Astrocyte (in vitro differentiated cells and primary cell): ENCODE results near the gene MAPK11. TPM values are rescaled to one million over a fixed set of nuclear protein-coding genes. Genes with fewer than 3 reads are reported as not detected.

Experiments
- DNase-seq: peaks from one replicate; pipeline ENCODE4 v3.0.0-alpha.2; 2010; ENCODE audit warnings: low read depth
- FAIRE-seq: peaks from 2 replicates; lab custom pipeline; 2011; peaks lifted over from hg19 to GRCh38; lab: Jason Lieb, UNC
- H2AFZ ChIP-seq: 2 replicates; pipeline ENCODE4 v1.6.0; 2012; ENCODE audit warnings: low read depth, low read length, inconsistent platforms
- H3K27ac ChIP-seq: 2 replicates; pipeline ENCODE4 v1.5.1; 2011; ENCODE audit warnings: low read depth, low read length, inconsistent platforms
- H3K27me3 ChIP-seq: 2 replicates; pipeline ENCODE4 v1.6.0; 2011; ENCODE audit warnings: low read length, inconsistent platforms; ENCODE audit not compliant: insufficient read depth
- H3K36me3 ChIP-seq: 2 replicates; pipeline ENCODE4 v1.5.1; 2011; ENCODE audit warnings: low read length, inconsistent platforms; ENCODE audit not compliant: insufficient read depth
- H3K4me1 ChIP-seq: 2 replicates; pipeline ENCODE4 v1.5.1; 2011; ENCODE audit warnings: low read length, inconsistent platforms; ENCODE audit not compliant: insufficient read depth
- H3K4me2 ChIP-seq: 2 replicates; pipeline ENCODE4 v1.6.0; 2012; ENCODE audit warnings: low read length, inconsistent platforms
- H3K4me3 ChIP-seq: 2 replicates; pipeline ENCODE4 v1.5.1; 2011; ENCODE audit warnings: low read depth, mild to moderate bottlenecking, low read length, inconsistent platforms; ENCODE audit not compliant: insufficient read depth
- H3K79me2 ChIP-seq: 2 replicates; pipeline ENCODE4 v1.6.0; 2012; ENCODE audit warnings: mild to moderate bottlenecking, low read length, inconsistent platforms; ENCODE audit not compliant: insufficient read depth
- H3K9ac ChIP-seq: 2 replicates; pipeline ENCODE4 v1.6.0; 2012; ENCODE audit warnings: mild to moderate bottlenecking, low read length, inconsistent platforms
- H3K9me3 ChIP-seq: 2 replicates; pipeline ENCODE4 v1.5.1; 2012; ENCODE audit warnings: low read depth, mild to moderate bottlenecking, low read length, inconsistent platforms; ENCODE audit not compliant: insufficient read depth
- H4K20me1 ChIP-seq: 2 replicates; pipeline ENCODE4 v1.6.0; 2012; ENCODE audit warnings: low read length, inconsistent platforms; ENCODE audit not compliant: insufficient read depth
- H3K27ac Mint-ChIP-seq: one replicate; pipeline ENCODE4 v1.8.0; 2021; ENCODE audit warnings: mild to moderate bottlenecking, mixed read lengths; ENCODE audit not compliant: unreplicated experiment
- H3K27me3 Mint-ChIP-seq: one replicate; pipeline ENCODE4 v1.8.0; 2021; ENCODE audit warnings: low read depth, mixed read lengths; ENCODE audit not compliant: unreplicated experiment
- H3K36me3 Mint-ChIP-seq: one replicate; pipeline ENCODE4 v1.8.0; 2021; ENCODE audit warnings: low read depth, mixed read lengths; ENCODE audit not compliant: unreplicated experiment
- H3K4me1 Mint-ChIP-seq: one replicate; pipeline ENCODE4 v1.8.0; 2021; ENCODE audit warnings: low read depth, mixed read lengths; ENCODE audit not compliant: unreplicated experiment
- H3K4me3 Mint-ChIP-seq: one replicate; pipeline ENCODE4 v1.8.0; 2021; ENCODE audit warnings: mild to moderate bottlenecking, moderate library complexity, mixed read lengths; ENCODE audit not compliant: unreplicated experiment
- H3K9me3 Mint-ChIP-seq: one replicate; pipeline ENCODE4 v1.8.0; 2021; ENCODE audit warnings: mild to moderate bottlenecking, mixed read lengths; ENCODE audit not compliant: unreplicated experiment
- CTCF ChIP-seq: IDR thresholded peaks from 2 replicates; pipeline ENCODE4 v1.5.1; 2011; ENCODE audit warnings: low read depth, mild to moderate bottlenecking, inconsistent platforms, low read length, moderate library complexity; ENCODE audit not compliant: insufficient read depth
- EZH2 ChIP-seq: IDR thresholded peaks from 2 replicates; pipeline ENCODE4 v1.6.1; 2012; ENCODE audit warnings: mild to moderate bottlenecking, low read length, inconsistent platforms; ENCODE audit not compliant: insufficient read depth
- total RNA-seq: library from RNA; stranded (reverse); gene quantifications from 2 replicates; pipeline ENCODE4 v1.2.1, GENCODE V29; 2021

MAPK11 gene
- total RNA-seq, 1 donor from 2014 or later: 19.6 TPM

GRCh38 chr22:50313021-50313420 is 42.8 kb upstream of the MAPK11 start:
- H3K27me3 ChIP-seq: no peaks in the 10 kb centered on the region
- DNase-seq: no peak
- no peak for TF ChIP-seq CTCF
- no peak for TF ChIP-seq EZH2
- Mint-ChIP-seq H3K9me3 (peaks cover 2% of the 10 kb centered on the region), H3K36me3 (peaks cover 2% of the 10 kb centered on the region), H3K27ac (no peak overlapping the region), H3K4me3 (no peak overlapping the region), H3K27me3 (peaks cover 10% of the 10 kb centered on the region), H3K4me1 (peaks cover 8% of the 10 kb centered on the region)
- H2AFZ ChIP-seq: no peak overlapping the region
- H3K4me1 ChIP-seq: peaks cover 13% of the 10 kb centered on the region
- no peaks in the 10 kb centered on the region for H3K36me3 ChIP-seq
- H3K4me2 ChIP-seq: no peak overlapping the region
- no peak overlapping the region for H3K4me3 ChIP-seq
- H3K9me3 ChIP-seq: no peaks in the 10 kb centered on the region
- no peak overlapping the region for H3K27ac ChIP-seq
- FAIRE-seq: no peak
- no peaks in the 10 kb centered on the region for H3K79me2 ChIP-seq
- no peaks in the 10 kb centered on the region for H4K20me1 ChIP-seq
- H3K9ac ChIP-seq: no peak overlapping the region

GRCh38 chr22:50312371-50312770 is 42.2 kb upstream of the MAPK11 start:
- Histone ChIP-seq H3K9ac (no peak overlapping the region), H3K27ac (no peak overlapping the region), H3K9me3 (no peaks in the 10 kb centered on the region), H3K4me1 (peaks cover 15% of the 10 kb centered on the region), H2AFZ (no peak overlapping the region), H3K4me2 (no peak overlapping the region), H4K20me1 (no peaks in the 10 kb centered on the region), H3K27me3 (no peaks in the 10 kb centered on the region), H3K79me2 (no peaks in the 10 kb centered on the region), H3K36me3 (no peaks in the 10 kb centered on the region), H3K4me3 (no peak overlapping the region)
- FAIRE-seq (no peak), DNase-seq (no peak)
- H3K4me1 Mint-ChIP-seq: peaks cover 8% of the 10 kb centered on the region
- no peak for TF ChIP-seq CTCF
- no peak for TF ChIP-seq EZH2
- peaks cover 2% of the 10 kb centered on the region for H3K9me3 Mint-ChIP-seq
- H3K27ac Mint-ChIP-seq: no peak overlapping the region
- H3K27me3 Mint-ChIP-seq: peaks cover 10% of the 10 kb centered on the region
- no peak overlapping the region for H3K4me3 Mint-ChIP-seq
- peaks cover 2% of the 10 kb centered on the region for H3K36me3 Mint-ChIP-seq

GRCh38 chr22:50311606-50312351 is 41.6 kb upstream of the MAPK11 start:
- no peak overlapping the region for H3K9ac ChIP-seq

More at GRCh38 chr22:50311606-50312351, 41.6 kb upstream of the MAPK11 start:
- FAIRE-seq (no peak), DNase-seq (no peak)
- TF ChIP-seq EZH2 (no peak), CTCF (no peak)
- Mint-ChIP-seq H3K9me3 (peaks cover 2% of the 10 kb centered on the region), H3K4me3 (no peak overlapping the region), H3K27me3 (peaks cover 10% of the 10 kb centered on the region), H3K36me3 (peaks cover 2% of the 10 kb centered on the region), H3K4me1 (peaks cover 8% of the 10 kb centered on the region), H3K27ac (no peak overlapping the region)
- H2AFZ ChIP-seq: no peak overlapping the region
- H3K4me2 ChIP-seq: no peak overlapping the region
- no peaks in the 10 kb centered on the region for H3K36me3 ChIP-seq
- no peaks in the 10 kb centered on the region for H3K9me3 ChIP-seq
- H3K4me1 ChIP-seq: peaks cover 15% of the 10 kb centered on the region
- H3K4me3 ChIP-seq: no peak overlapping the region
- H4K20me1 ChIP-seq: no peaks in the 10 kb centered on the region
- no peaks in the 10 kb centered on the region for H3K27me3 ChIP-seq
- H3K27ac ChIP-seq: no peak overlapping the region
- peaks cover 3% of the 10 kb centered on the region for H3K79me2 ChIP-seq
